Parathyroid adenoma (tissue), 2 donors: ENCODE data around the gene TF.

ENCODE experiments used
- H2AFZ ChIP-seq: fragments of 300-600 bp; sonication (generic); one replicate; pipeline ENCODE4 v1.7.0; 2017; ENCODE audit warnings: antibody characterized with exemption, mild to moderate bottlenecking
- H3K27ac ChIP-seq: fragments of 300-600 bp; sonication (generic); one replicate; pipeline ENCODE4 v1.7.0; 2017
- H3K27me3 ChIP-seq: fragments of 300-600 bp; sonication (generic); one replicate; pipeline ENCODE4 v1.7.0; 2017; ENCODE audit warnings: low read length; ENCODE audit not compliant: control insufficient read depth, insufficient read depth
- H3K36me3 ChIP-seq: fragments of 300-600 bp; sonication (generic); one replicate; pipeline ENCODE4 v1.7.0; 2017; ENCODE audit warnings: low read length; ENCODE audit not compliant: control insufficient read depth, insufficient read depth
- H3K4me1 ChIP-seq: fragments of 300-600 bp; sonication (generic); one replicate; pipeline ENCODE4 v1.7.0; 2017; ENCODE audit warnings: control low read depth
- H3K4me2 ChIP-seq: fragments of 300-600 bp; sonication (generic); one replicate; pipeline ENCODE4 v1.7.0; 2017; ENCODE audit warnings: low read length
- H3K4me3 ChIP-seq: fragments of 300-600 bp; sonication (generic); one replicate; pipeline ENCODE4 v1.7.0; 2017; ENCODE audit warnings: low read depth, low read length
- H3K79me2 ChIP-seq: fragments of 300-600 bp; sonication (generic); one replicate; pipeline ENCODE4 v1.7.0; 2017; ENCODE audit warnings: control low read depth
- H3K9ac ChIP-seq: fragments of 300-600 bp; sonication (generic); one replicate; pipeline ENCODE4 v1.7.0; 2017; ENCODE audit warnings: mild to moderate bottlenecking
- H3K9me3 ChIP-seq: fragments of 300-600 bp; sonication (generic); one replicate; pipeline ENCODE4 v1.7.0; 2017; ENCODE audit warnings: low read length; ENCODE audit not compliant: control insufficient read depth
- TF ChIP-seq, protein P1 (sequence below): fragments of 300-600 bp; sonication (generic); IDR thresholded peaks from one replicate; pipeline ENCODE4 v1.7.0; 2017; ENCODE audit warnings: antibody characterized with exemption, mild to moderate bottlenecking
- donor health status: primary hyperparathyroidism.

The TF gene

DNA sequence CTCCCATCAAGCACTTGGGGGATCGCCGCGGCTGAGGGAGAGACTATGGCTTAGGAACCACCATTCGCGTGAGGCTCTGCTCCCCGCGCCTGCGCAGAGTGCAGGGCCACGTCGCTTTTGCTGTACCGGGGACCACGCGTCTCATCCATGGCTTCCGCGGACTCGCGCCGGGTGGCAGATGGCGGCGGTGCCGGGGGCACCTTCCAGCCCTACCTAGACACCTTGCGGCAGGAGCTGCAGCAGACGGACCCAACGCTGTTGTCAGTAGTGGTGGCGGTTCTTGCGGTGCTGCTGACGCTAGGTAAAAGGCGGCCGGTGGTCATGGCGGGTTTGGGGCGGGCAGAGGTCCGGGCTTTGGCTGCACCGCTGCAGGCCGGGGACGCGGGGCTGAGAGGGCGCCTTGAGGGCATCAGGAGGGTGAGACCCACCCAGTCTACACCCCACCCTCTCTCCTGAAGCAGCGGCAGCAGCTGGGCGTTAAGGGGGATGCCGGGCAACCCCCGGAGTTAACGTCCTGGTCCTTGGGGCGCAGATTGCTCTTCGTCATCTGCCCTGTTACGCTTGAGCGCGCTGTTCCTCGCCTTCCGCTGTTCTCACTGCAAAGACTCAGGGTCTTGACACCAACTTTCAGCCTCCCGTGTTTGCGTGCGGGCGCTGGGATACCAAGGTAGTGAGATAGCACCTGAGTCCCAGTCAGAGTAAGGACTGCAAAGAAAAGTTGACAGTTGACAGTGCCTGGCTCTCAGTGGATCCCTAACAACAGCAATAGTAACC, 59.7 kb downstream of the TF start, which contains the start of gene SRPRB:
TSS of gene SRPRB (plus strand) at position 114 of the 774 bp plus-strand sequence. CDS start at position 148, 34 bp downstream.
- H3K9me3 ChIP-seq, result no peaks in the 10 kb centered on the region
- no peak within 1 kb of the TSS for H3K9ac ChIP-seq
- peak within 1 kb of the TSS; percentile 60 for H3K4me2 ChIP-seq
- H3K4me3 ChIP-seq, result peak within 1 kb of the TSS; percentile 79
- no peaks in the 10 kb centered on the region for H3K79me2 ChIP-seq
- peak within 1 kb of the TSS; percentile 96 for H2AFZ ChIP-seq
- H3K27ac ChIP-seq, result peak within 1 kb of the TSS; percentile 66
- TF ChIP-seq, protein P1, sequence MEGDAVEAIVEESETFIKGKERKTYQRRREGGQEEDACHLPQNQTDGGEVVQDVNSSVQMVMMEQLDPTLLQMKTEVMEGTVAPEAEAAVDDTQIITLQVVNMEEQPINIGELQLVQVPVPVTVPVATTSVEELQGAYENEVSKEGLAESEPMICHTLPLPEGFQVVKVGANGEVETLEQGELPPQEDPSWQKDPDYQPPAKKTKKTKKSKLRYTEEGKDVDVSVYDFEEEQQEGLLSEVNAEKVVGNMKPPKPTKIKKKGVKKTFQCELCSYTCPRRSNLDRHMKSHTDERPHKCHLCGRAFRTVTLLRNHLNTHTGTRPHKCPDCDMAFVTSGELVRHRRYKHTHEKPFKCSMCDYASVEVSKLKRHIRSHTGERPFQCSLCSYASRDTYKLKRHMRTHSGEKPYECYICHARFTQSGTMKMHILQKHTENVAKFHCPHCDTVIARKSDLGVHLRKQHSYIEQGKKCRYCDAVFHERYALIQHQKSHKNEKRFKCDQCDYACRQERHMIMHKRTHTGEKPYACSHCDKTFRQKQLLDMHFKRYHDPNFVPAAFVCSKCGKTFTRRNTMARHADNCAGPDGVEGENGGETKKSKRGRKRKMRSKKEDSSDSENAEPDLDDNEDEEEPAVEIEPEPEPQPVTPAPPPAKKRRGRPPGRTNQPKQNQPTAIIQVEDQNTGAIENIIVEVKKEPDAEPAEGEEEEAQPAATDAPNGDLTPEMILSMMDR, result no peak
- H3K36me3 ChIP-seq, result no peaks in the 10 kb centered on the region
- H3K27me3 ChIP-seq, result no peaks in the 10 kb centered on the region
- H3K4me1 ChIP-seq, result peaks cover 5% of the 10 kb centered on the region

DNA sequence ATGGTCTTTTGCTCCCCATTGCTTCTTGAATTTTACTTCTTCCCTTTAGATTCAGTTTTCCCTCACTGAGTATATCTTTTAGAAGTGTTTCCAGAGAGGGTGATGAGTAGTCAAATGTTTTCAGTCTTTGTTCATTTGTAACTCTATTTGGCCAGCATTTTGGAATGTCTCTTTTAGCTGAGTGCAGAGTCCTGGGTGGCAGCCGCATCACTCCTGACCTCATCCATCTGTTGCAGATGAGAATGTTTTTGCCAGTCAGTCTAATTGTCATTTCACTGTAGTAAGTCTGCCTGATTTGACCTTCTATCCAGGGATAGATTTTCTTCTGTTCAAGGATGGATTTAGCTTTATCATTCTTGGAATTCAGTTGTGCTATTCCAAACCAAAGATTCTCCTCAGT, 66.7 kb downstream of the TF start:
- Histone ChIP-seq H3K79me2 (no peaks in the 10 kb centered on the region), H3K9ac (no peak overlapping the region), H2AFZ (no peak overlapping the region), H3K27me3 (no peaks in the 10 kb centered on the region), H3K4me3 (no peak overlapping the region), H3K9me3 (no peaks in the 10 kb centered on the region), H3K4me1 (no peaks in the 10 kb centered on the region), H3K27ac (no peak overlapping the region), H3K4me2 (no peak overlapping the region), H3K36me3 (no peaks in the 10 kb centered on the region)
- TF ChIP-seq, protein P1, result no peak

DNA sequence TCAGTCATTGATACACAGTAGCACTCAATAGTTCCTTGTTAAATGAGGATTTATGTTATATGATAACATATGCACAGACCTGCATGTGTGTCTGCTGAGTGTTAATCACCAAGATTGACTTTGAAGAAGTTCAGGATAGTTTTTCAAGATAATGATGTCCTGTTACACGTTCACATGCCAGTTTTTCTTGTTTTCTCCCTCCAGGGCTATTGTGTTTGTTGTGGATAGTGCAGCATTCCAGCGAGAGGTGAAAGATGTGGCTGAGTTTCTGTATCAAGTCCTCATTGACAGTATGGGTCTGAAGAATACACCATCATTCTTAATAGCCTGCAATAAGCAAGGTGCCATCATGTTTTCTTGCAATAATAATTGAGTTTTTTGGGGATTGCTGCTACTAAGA, 69.2 kb downstream of the TF start:
- Histone ChIP-seq H3K9me3 (no peaks in the 10 kb centered on the region), H3K27ac (no peak overlapping the region), H2AFZ (no peak overlapping the region), H3K4me1 (no peaks in the 10 kb centered on the region), H3K4me2 (no peak overlapping the region), H3K4me3 (no peak overlapping the region), H3K36me3 (no peaks in the 10 kb centered on the region), H3K9ac (no peak overlapping the region), H3K79me2 (no peaks in the 10 kb centered on the region), H3K27me3 (no peaks in the 10 kb centered on the region)
- TF ChIP-seq, protein P1, result no peak

DNA sequence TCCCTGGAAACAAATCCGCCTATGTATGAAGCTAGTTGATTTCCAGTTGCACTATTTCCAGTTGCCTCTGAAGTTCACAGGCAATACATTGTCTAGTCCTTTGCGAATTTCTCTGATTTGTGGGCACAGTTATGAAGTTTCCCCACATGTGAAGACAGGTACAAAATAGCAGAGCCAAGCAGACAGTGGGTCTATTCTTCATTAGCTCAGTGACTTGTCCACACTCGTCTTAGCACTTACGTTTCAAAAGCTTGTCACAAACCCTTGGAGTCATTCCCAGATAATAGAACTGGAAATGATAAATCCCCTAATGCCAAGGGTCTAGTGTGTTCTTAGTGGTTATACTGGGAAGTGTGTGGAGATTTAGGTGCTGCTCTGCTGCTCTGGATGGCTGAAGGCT, 73.9 kb downstream of the TF start:
- Histone ChIP-seq H2AFZ (no peak overlapping the region), H3K4me2 (no peak overlapping the region), H3K4me1 (peaks cover 3% of the 10 kb centered on the region), H3K27me3 (no peaks in the 10 kb centered on the region), H3K36me3 (no peaks in the 10 kb centered on the region), H3K9me3 (no peaks in the 10 kb centered on the region), H3K27ac (no peak overlapping the region), H3K4me3 (no peak overlapping the region), H3K79me2 (no peaks in the 10 kb centered on the region), H3K9ac (no peak overlapping the region)
- TF ChIP-seq, protein P1, result no peak
